Breast epithelium (tissue), 3 donors: ENCODE measurements around the gene ARFGEF2.

Experiments
- POLR2AphosphoS5 ChIP-seq, 3 donors: sonication (generic); formaldehyde crosslinking; IDR thresholded peaks; one replicate each; pipeline ENCODE4 v1.6.1; 2017; ENCODE audit warnings: antibody characterized with exemption in 3 of 3
- TF ChIP-seq, protein P1 (sequence below), 3 donors: fragments of 450-650 bp; IDR thresholded peaks; one replicate each; pipeline ENCODE4 v1.5.1; 2016 to 2017; ENCODE audit warnings: antibody characterized with exemption in 3 of 3, mild to moderate bottlenecking in 3 of 3, moderate library complexity in 3 of 3

DNA sequence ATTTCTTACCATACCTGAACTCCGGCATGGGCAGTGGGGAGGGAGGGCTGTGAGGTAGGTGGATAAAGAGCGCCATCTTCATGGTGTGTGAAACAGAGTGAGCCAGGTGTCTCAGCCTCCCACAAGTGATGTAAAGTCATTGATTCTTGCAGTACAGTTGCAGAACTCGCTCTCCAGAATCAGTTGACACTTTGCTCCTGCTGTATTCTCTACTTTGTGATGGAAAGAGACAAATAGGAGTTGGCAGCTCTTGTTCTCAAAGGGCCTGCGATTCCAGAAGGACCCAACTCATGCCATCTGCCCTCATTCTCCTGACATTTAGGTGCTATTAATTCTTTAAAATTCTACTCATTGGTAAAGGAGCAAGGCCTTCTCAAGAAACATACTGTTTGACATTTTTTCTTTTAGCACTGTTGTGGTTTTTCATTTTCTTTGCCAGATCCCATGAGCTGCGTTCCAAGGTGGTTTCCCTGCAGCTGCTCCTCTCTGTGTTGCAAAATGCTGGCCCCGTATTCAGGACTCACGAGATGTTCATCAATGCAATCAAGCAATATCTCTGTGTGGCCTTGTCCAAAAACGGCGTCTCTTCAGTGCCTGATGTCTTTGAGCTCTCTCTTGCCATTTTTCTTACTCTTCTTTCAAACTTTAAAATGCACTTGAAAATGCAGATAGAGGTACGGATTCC lies 49.3 kb downstream of the ARFGEF2 start:
- TF ChIP-seq, protein P1, sequence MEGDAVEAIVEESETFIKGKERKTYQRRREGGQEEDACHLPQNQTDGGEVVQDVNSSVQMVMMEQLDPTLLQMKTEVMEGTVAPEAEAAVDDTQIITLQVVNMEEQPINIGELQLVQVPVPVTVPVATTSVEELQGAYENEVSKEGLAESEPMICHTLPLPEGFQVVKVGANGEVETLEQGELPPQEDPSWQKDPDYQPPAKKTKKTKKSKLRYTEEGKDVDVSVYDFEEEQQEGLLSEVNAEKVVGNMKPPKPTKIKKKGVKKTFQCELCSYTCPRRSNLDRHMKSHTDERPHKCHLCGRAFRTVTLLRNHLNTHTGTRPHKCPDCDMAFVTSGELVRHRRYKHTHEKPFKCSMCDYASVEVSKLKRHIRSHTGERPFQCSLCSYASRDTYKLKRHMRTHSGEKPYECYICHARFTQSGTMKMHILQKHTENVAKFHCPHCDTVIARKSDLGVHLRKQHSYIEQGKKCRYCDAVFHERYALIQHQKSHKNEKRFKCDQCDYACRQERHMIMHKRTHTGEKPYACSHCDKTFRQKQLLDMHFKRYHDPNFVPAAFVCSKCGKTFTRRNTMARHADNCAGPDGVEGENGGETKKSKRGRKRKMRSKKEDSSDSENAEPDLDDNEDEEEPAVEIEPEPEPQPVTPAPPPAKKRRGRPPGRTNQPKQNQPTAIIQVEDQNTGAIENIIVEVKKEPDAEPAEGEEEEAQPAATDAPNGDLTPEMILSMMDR (IDR thresholded peaks at IDR 0.05): no peak
- TF ChIP-seq POLR2AphosphoS5 (IDR thresholded peaks at IDR 0.05): no peak
